WTC11 (cell line): ENCODE data around the gene FAM237A. TPM values are rescaled to one million over a fixed set of nuclear protein-coding genes. Genes with fewer than 3 reads are reported as not detected.

ENCODE experiments used
- ATAC-seq: fragments of 200-7000 bp; cut with Tn5 transposase; 2 replicates; pipeline ENCODE4 v1.10.0; 2021; ENCODE audit warnings: mild to moderate bottlenecking, moderate library complexity
- CTCF ChIA-PET: fragments of 300-600 bp; sonication (Branson Sonifier 250); formaldehyde crosslinking; loops from one replicate; lab custom pipeline; 2021; ENCODE audit warnings: antibody characterized with exemption; lab: Charles Lee
- POLR2A ChIA-PET: fragments of 350-600 bp; sonication (Branson Sonifier 250); formaldehyde crosslinking; loops from one replicate; lab custom pipeline; 2021; ENCODE audit warnings: antibody characterized with exemption; lab: Charles Lee
- DNase-seq: peaks from one replicate; pipeline ENCODE4 v3.0.0; 2021; ENCODE audit warnings: low spot score
- H3K27ac Mint-ChIP-seq: 2 replicates; pipeline ENCODE4 v1.8.0; 2021; ENCODE audit warnings: mixed read lengths
- H3K27me3 Mint-ChIP-seq: 2 replicates; pipeline ENCODE4 v1.8.0; 2021; ENCODE audit warnings: low read depth, mild to moderate bottlenecking, moderate library complexity, mixed read lengths
- H3K36me3 Mint-ChIP-seq: 2 replicates; pipeline ENCODE4 v1.8.0; 2021; ENCODE audit warnings: mixed read lengths
- H3K4me1 Mint-ChIP-seq: 2 replicates; pipeline ENCODE4 v1.8.0; 2022; ENCODE audit warnings: mixed read lengths
- H3K4me3 Mint-ChIP-seq: 2 replicates; pipeline ENCODE4 v1.8.0; 2021; ENCODE audit warnings: mild to moderate bottlenecking, moderate library complexity, mixed read lengths
- H3K9me3 Mint-ChIP-seq: 2 replicates; pipeline ENCODE4 v1.8.0; 2021; ENCODE audit warnings: mixed read lengths
- ATF1 ChIP-seq: sonication (generic); formaldehyde crosslinking; IDR thresholded peaks from 2 replicates; pipeline ENCODE4 v1.8.1; 2023; ENCODE audit warnings: mild to moderate bottlenecking, moderate library complexity, missing genetic modification reagents
- EMX1 ChIP-seq: fragments of 250-450 bp; sonication (Bioruptor Pico); IDR thresholded peaks from 2 replicates; pipeline ENCODE4 v1.8.0; 2021; ENCODE audit warnings: mild to moderate bottlenecking
- ESRRA ChIP-seq: sonication (generic); formaldehyde crosslinking; IDR thresholded peaks from 2 replicates; pipeline ENCODE4 v1.8.1; 2022; ENCODE audit warnings: mild to moderate bottlenecking, missing genetic modification reagents, borderline replicate concordance
- ETV6 ChIP-seq: sonication (generic); formaldehyde crosslinking; IDR thresholded peaks from 2 replicates; pipeline ENCODE4 v1.8.1; 2022; ENCODE audit warnings: mild to moderate bottlenecking, missing genetic modification reagents
- FOXP1 ChIP-seq: sonication (generic); formaldehyde crosslinking; IDR thresholded peaks from 2 replicates; pipeline ENCODE4 v1.8.0; 2022; ENCODE audit warnings: missing genetic modification reagents, mild to moderate bottlenecking, moderate library complexity, borderline replicate concordance
- GABPB1 ChIP-seq: sonication (generic); formaldehyde crosslinking; IDR thresholded peaks from 2 replicates; pipeline ENCODE4 v1.8.1; 2023; ENCODE audit warnings: mild to moderate bottlenecking, missing genetic modification reagents
- HMGA2 ChIP-seq: fragments of 250-450 bp; sonication (Bioruptor Pico); IDR thresholded peaks from 2 replicates; pipeline ENCODE4 v1.4.0; 2021; ENCODE audit warnings: mild to moderate bottlenecking, moderate library complexity
- MXD4 ChIP-seq: fragments of 250-450 bp; sonication (Bioruptor Pico); IDR thresholded peaks from 2 replicates; pipeline ENCODE4 v1.8.0; 2021; ENCODE audit warnings: mild to moderate bottlenecking, moderate library complexity, borderline replicate concordance
- NFE2L1 ChIP-seq: sonication (generic); formaldehyde crosslinking; IDR thresholded peaks from 2 replicates; pipeline ENCODE4 v1.8.1; 2023; ENCODE audit warnings: missing genetic modification reagents
- NFYB ChIP-seq: sonication (generic); formaldehyde crosslinking; conservative IDR thresholded peaks from 2 replicates; pipeline ENCODE4 v1.8.0; 2022; ENCODE audit warnings: low read depth, missing genetic modification reagents
- RORB ChIP-seq: fragments of 250-450 bp; sonication (Bioruptor Pico); IDR thresholded peaks from 2 replicates; pipeline ENCODE4 v1.9.0; 2021; ENCODE audit warnings: mild to moderate bottlenecking
- TP53 ChIP-seq: sonication (generic); formaldehyde crosslinking; IDR thresholded peaks from 2 replicates; pipeline ENCODE4 v1.8.1; 2023; ENCODE audit warnings: mild to moderate bottlenecking, missing genetic modification reagents
- ZNF263 ChIP-seq: sonication (generic); formaldehyde crosslinking; IDR thresholded peaks from 2 replicates; pipeline ENCODE4 v1.8.1; 2022; ENCODE audit warnings: low read depth, mild to moderate bottlenecking, moderate library complexity, missing genetic modification reagents
- ZNF416 ChIP-seq: fragments of 250-450 bp; sonication (Bioruptor Pico); IDR thresholded peaks from 2 replicates; pipeline ENCODE4 v1.9.0; 2021; ENCODE audit warnings: mild to moderate bottlenecking, inconsistent platforms
- ZNF423 ChIP-seq: fragments of 250-450 bp; sonication (Bioruptor Pico); IDR thresholded peaks from 2 replicates; pipeline ENCODE4 v2.1.2; 2022; ENCODE audit warnings: mild to moderate bottlenecking, moderate library complexity
- total RNA-seq: library from RNA; stranded (reverse); gene quantifications from 3 replicates; pipeline ENCODE4 v1.2.3, GENCODE V29; 2021
- TF ChIP-seq, protein P1 (sequence below): sonication (generic); formaldehyde crosslinking; IDR thresholded peaks from 2 replicates; pipeline ENCODE4 v1.8.1; 2022; ENCODE audit warnings: low read depth, missing genetic modification reagents, borderline replicate concordance
- TF ChIP-seq, protein P2 (sequence below): sonication (generic); formaldehyde crosslinking; IDR thresholded peaks from 2 replicates; pipeline ENCODE4 v1.8.1; 2022; ENCODE audit warnings: low read depth, mild to moderate bottlenecking, moderate library complexity, missing genetic modification reagents, borderline replicate concordance
- TF ChIP-seq, protein P3 (sequence below): fragments of 250-450 bp; sonication (Bioruptor Pico); IDR thresholded peaks from 2 replicates; pipeline ENCODE4 v1.9.0; 2021; ENCODE audit warnings: mild to moderate bottlenecking
- TF ChIP-seq, protein P4 (sequence below): sonication (generic); formaldehyde crosslinking; IDR thresholded peaks from 2 replicates; pipeline ENCODE4 v1.8.1; 2022; ENCODE audit warnings: mild to moderate bottlenecking, moderate library complexity, missing genetic modification reagents
- TF ChIP-seq, protein P5 (sequence below): sonication (generic); formaldehyde crosslinking; IDR thresholded peaks from 2 replicates; pipeline ENCODE4 v1.8.1; 2023; ENCODE audit warnings: mild to moderate bottlenecking, moderate library complexity, missing genetic modification reagents
- TF ChIP-seq, protein P6 (sequence below): fragments of 250-450 bp; sonication (Bioruptor Pico); IDR thresholded peaks from 2 replicates; pipeline ENCODE4 v1.9.0; 2021; ENCODE audit warnings: moderate library complexity, mild to moderate bottlenecking, inconsistent platforms, borderline replicate concordance

Gene FAM237A
- total RNA-seq, 1 experiment from 2014 or later: not detected

DNA sequence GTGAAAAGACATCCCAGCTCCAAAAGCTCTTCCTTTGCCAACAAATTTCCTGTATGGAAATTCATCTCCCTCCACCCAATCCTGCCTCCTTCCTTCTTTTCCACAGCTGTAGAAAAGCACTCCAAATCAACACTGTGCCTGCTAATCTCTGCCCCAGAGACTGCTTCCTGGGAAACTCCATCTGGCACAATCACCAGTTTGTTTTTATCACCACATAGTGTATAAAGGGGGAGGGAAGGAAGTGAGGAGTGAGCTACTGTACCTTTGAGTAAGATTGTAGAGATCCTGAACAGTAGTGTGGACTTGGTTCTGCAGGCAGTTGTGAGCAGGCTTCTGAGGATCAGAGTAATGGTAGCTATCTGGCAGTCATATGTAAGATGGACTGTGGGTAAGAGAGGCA, 14.7 kb upstream of the FAM237A start (continued):
- TF ChIP-seq, protein P1, sequence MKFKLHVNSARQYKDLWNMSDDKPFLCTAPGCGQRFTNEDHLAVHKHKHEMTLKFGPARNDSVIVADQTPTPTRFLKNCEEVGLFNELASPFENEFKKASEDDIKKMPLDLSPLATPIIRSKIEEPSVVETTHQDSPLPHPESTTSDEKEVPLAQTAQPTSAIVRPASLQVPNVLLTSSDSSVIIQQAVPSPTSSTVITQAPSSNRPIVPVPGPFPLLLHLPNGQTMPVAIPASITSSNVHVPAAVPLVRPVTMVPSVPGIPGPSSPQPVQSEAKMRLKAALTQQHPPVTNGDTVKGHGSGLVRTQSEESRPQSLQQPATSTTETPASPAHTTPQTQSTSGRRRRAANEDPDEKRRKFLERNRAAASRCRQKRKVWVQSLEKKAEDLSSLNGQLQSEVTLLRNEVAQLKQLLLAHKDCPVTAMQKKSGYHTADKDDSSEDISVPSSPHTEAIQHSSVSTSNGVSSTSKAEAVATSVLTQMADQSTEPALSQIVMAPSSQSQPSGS (CRISPR knock-in tag): no peak
- TF ChIP-seq ATF1 (CRISPR knock-in tag) (no peak), ZNF423 (CRISPR knock-in tag) (no peak), HMGA2 (CRISPR knock-in tag) (no peak), TP53 (CRISPR knock-in tag) (no peak), ETV6 (CRISPR knock-in tag) (no peak), ZNF416 (CRISPR knock-in tag) (no peak), NFE2L1 (no peak)

DNA sequence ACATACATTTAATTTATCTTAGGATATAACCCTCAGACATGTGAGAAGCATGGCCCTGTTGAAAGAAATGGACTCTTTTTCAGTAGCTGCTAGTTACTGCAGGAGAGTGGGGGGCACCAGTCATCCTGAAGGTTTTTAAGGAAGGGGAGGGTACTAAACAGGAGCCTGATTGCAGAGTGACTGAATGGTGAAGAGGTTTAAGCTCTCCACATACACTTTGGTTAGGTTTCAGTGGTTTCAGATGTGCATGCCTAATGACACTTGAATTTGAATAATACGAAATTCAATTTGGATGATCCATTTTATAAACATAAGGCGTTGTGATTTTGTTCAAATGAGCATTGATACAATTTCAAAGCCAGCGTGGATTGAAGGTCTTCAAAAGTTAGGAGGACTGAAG, 10.9 kb upstream of the FAM237A start:
- Mint-ChIP-seq H3K36me3 (no peaks in the 10 kb centered on the region), H3K27ac (no peak overlapping the region), H3K4me1 (peaks cover 3% of the 10 kb centered on the region), H3K9me3 (no peaks in the 10 kb centered on the region), H3K27me3 (no peaks in the 10 kb centered on the region; the same call in 1 of the 2 replicates), H3K4me3 (no peak overlapping the region)
- ChIA-PET POLR2A (no interaction called here), CTCF (no interaction called here)
- no peak for TF ChIP-seq EMX1 (CRISPR knock-in tag)
- ATAC-seq (no peak), DNase-seq (no peak)

DNA sequence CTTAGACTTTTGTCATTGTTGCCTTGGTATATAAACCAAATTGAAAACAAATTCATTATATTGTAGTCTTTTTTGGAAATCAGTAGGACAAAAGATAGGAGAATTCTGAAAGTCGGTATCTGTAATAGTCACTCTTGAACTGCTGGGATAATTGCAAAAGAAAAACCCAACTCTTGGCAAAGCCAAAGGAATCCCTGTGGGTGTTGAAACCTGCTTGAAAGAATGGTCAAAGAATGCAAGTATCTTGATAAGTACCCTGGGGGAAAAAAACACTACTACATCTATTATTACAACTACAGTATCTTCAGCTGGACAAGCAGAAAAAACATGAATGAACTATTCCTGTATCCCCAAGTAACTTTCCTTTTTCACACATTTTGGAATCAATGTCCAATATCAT, 7.3 kb upstream of the FAM237A start:
- no peaks in the 10 kb centered on the region for H3K9me3 Mint-ChIP-seq
- DNase-seq (no peak), ATAC-seq (no peak)
- H3K4me3 Mint-ChIP-seq: no peak overlapping the region
- POLR2A ChIA-PET: no interaction called here
- no peaks in the 10 kb centered on the region for H3K36me3 Mint-ChIP-seq
- H3K4me1 Mint-ChIP-seq: no peaks in the 10 kb centered on the region
- no peaks in the 10 kb centered on the region; the same call in 1 of the 2 replicates for H3K27me3 Mint-ChIP-seq
- no peak for TF ChIP-seq NFYB (CRISPR knock-in tag)
- TF ChIP-seq, protein P2, sequence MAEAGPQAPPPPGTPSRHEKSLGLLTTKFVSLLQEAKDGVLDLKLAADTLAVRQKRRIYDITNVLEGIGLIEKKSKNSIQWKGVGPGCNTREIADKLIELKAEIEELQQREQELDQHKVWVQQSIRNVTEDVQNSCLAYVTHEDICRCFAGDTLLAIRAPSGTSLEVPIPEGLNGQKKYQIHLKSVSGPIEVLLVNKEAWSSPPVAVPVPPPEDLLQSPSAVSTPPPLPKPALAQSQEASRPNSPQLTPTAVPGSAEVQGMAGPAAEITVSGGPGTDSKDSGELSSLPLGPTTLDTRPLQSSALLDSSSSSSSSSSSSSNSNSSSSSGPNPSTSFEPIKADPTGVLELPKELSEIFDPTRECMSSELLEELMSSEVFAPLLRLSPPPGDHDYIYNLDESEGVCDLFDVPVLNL (CRISPR knock-in tag): no peak
- no peak for TF ChIP-seq ESRRA
- TF ChIP-seq, protein P3, sequence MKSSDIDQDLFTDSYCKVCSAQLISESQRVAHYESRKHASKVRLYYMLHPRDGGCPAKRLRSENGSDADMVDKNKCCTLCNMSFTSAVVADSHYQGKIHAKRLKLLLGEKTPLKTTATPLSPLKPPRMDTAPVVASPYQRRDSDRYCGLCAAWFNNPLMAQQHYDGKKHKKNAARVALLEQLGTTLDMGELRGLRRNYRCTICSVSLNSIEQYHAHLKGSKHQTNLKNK (CRISPR knock-in tag): no peak
- CTCF ChIA-PET: no interaction called here
- H3K27ac Mint-ChIP-seq: no peak overlapping the region

DNA sequence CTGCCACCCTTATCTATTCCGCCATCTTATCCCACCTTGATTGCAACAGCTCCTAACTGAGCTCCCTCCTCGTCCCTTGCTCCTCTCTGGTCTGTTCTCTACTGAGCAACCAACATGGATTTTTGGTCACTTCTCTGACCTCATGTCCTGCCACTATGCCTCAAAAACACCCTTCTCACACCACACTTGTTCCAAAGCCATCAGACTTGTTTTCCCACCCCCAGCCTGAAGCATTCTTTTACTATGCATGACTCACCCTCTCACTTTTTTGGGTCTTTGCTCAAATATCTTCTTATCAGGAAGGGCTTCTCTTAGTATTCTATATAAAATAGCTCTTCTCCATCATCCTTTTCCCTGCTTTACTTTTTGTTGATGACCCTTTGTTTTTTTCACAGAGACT, 2.7 kb upstream of the FAM237A start:
- H3K9me3 Mint-ChIP-seq: no peaks in the 10 kb centered on the region
- CTCF ChIA-PET: no interaction called here
- DNase-seq: no peak
- H3K4me1 Mint-ChIP-seq: 0 out of 2 replicates have a peak, but pooled peaks cover 3% of the 10 kb centered on the region
- no peaks in the 10 kb centered on the region for H3K36me3 Mint-ChIP-seq
- peaks cover 9% of the 10 kb centered on the region for H3K27me3 Mint-ChIP-seq
- TF ChIP-seq RORB (CRISPR knock-in tag): no peak
- TF ChIP-seq MXD4 (CRISPR knock-in tag): no peak
- no peak for TF ChIP-seq ZNF263 (CRISPR knock-in tag)
- TF ChIP-seq HMGA2 (CRISPR knock-in tag): no peak
- TF ChIP-seq, protein P4, sequence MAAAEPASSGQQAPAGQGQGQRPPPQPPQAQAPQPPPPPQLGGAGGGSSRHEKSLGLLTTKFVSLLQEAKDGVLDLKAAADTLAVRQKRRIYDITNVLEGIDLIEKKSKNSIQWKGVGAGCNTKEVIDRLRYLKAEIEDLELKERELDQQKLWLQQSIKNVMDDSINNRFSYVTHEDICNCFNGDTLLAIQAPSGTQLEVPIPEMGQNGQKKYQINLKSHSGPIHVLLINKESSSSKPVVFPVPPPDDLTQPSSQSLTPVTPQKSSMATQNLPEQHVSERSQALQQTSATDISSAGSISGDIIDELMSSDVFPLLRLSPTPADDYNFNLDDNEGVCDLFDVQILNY: no peak
- TF ChIP-seq, protein P5, sequence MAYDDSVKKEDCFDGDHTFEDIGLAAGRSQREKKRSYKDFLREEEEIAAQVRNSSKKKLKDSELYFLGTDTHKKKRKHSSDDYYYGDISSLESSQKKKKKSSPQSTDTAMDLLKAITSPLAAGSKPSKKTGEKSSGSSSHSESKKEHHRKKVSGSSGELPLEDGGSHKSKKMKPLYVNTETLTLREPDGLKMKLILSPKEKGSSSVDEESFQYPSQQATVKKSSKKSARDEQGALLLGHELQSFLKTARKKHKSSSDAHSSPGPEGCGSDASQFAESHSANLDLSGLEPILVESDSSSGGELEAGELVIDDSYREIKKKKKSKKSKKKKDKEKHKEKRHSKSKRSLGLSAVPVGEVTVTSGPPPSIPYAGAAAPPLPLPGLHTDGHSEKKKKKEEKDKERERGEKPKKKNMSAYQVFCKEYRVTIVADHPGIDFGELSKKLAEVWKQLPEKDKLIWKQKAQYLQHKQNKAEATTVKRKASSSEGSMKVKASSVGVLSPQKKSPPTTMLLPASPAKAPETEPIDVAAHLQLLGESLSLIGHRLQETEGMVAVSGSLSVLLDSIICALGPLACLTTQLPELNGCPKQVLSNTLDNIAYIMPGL (CRISPR knock-in tag): no peak
- TF ChIP-seq ATF1 (CRISPR knock-in tag): no peak
- TF ChIP-seq FOXP1 (CRISPR knock-in tag): no peak
- TF ChIP-seq GABPB1: no peak
- TF ChIP-seq, protein P3 (CRISPR knock-in tag): no peak
- TF ChIP-seq, protein P6, sequence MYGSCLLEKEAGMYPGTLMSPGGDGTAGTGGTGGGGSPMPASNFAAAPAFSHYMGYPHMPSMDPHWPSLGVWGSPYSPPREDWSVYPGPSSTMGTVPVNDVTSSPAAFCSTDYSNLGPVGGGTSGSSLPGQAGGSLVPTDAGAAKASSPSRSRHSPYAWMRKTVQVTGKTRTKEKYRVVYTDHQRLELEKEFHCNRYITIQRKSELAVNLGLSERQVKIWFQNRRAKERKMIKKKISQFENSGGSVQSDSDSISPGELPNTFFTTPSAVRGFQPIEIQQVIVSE (CRISPR knock-in tag): no peak
- TF ChIP-seq, all 79 proteins: peak for 0
- POLR2A ChIA-PET: no interaction called here
- no peak for ATAC-seq
- no peak overlapping the region for H3K27ac Mint-ChIP-seq
- H3K4me3 Mint-ChIP-seq: no peak overlapping the region
